Measurements from ENCODE around the gene KLC1. TPM values are rescaled to one million over a fixed set of nuclear protein-coding genes. Genes with fewer than 3 reads are reported as not detected.

KLC1 gene
- total RNA-seq, 1 experiment from 2014 or later = 121 TPM

- Histone ChIP-seq H4K20me1 (ENCODE audit: insufficient read depth) (peaks cover 15% of the 10 kb centered on the region; the same call in 1 of the 2 replicates), H3K9me3 (ENCODE audit: control insufficient read depth in 1 of 2, insufficient read depth in 1 of 2, low read depth in 1 of 2, low read length in 2 of 2) (no peaks in the 10 kb centered on the region), H3K9me2 (ENCODE audit: insufficient read depth) (no peaks in the 10 kb centered on the region), H3K4me3 (replicated peaks in 1 of 2; ENCODE audit: low read depth in 1 of 2, low read length in 2 of 2) (no peak overlapping the region), H2AFZ (ENCODE audit: low read depth, low read length, poor library complexity, severe bottlenecking) (no peak overlapping the region), H3K9ac (ENCODE audit: low read length) (no peak overlapping the region), H3K27me3 (ENCODE audit: insufficient read depth, low read length) (no peaks in the 10 kb centered on the region), H3K79me2 (ENCODE audit: insufficient read depth, low read length) (peaks cover 7% of the 10 kb centered on the region; the same call in 1 of the 2 replicates), H3K36me3 (ENCODE audit: control insufficient read depth in 1 of 2, insufficient read depth in 2 of 2, low read length in 2 of 2) (peaks cover 19 to 30% of the 10 kb centered on the region in 2 experiments; a peak in 3 of 4 replicates), H3K4me2 (ENCODE audit: low read length) (no peak overlapping the region), H3K27ac (ENCODE audit: low read depth, low read length) (no peak overlapping the region), H3K4me1 (ENCODE audit: control insufficient read depth in 1 of 2, insufficient read depth in 2 of 2, low read length in 2 of 2) (no peaks in the 10 kb centered on the region; a peak in 1 of 4 replicates)
- TF ChIP-seq YY1 (IDR thresholded peaks at IDR 0.05; ENCODE audit: extremely low read depth, insufficient replicate concordance, low read depth, low read length) = no peak
- TF ChIP-seq FOSL1 (IDR thresholded peaks at IDR 0.05; ENCODE audit: low read depth) = no peak
- TF ChIP-seq ZFX (IDR thresholded peaks at IDR 0.05) = no peak
- no peak for TF ChIP-seq POLR2A (IDR thresholded peaks at IDR 0.05; ENCODE audit: borderline replicate concordance, extremely low read depth, insufficient read depth, insufficient read length)
- TF ChIP-seq CBX3 (IDR thresholded peaks at IDR 0.05; ENCODE audit: low read depth) = no peak
- no peak for TF ChIP-seq ELF1 (IDR thresholded peaks at IDR 0.05; ENCODE audit: borderline replicate concordance, low read depth)
- no peak for TF ChIP-seq EZH2 (IDR thresholded peaks at IDR 0.05)
- no peak for TF ChIP-seq SP1 (IDR thresholded peaks at IDR 0.05; ENCODE audit: low read depth)
- TF ChIP-seq POLR2AphosphoS5 (IDR thresholded peaks at IDR 0.05; ENCODE audit: low read depth, low read length) = no peak
- no peak for TF ChIP-seq REST (IDR thresholded peaks at IDR 0.05; ENCODE audit: low read depth)
- no peak for TF ChIP-seq SIN3A (IDR thresholded peaks at IDR 0.05; ENCODE audit: low read depth)
- no peak for TF ChIP-seq EGR1 (IDR thresholded peaks at IDR 0.05; ENCODE audit: low read depth)
- TF ChIP-seq ZBTB33 (IDR thresholded peaks at IDR 0.05; ENCODE audit: extremely low read depth, insufficient replicate concordance, low read length) = no peak
- no peak for TF ChIP-seq JUND (IDR thresholded peaks at IDR 0.05)
- TF ChIP-seq MAX (IDR thresholded peaks at IDR 0.05) = no peak
- no peak for TF ChIP-seq CTCF (IDR thresholded peaks at IDR 0.05 in 2 of 3, conservative IDR thresholded peaks at IDR 0.05 in 1 of 3; ENCODE audit: borderline replicate concordance in 1 of 3, insufficient read depth in 1 of 3, low read depth in 2 of 3, low read length in 2 of 3)
- TF ChIP-seq CEBPB (IDR thresholded peaks at IDR 0.05; ENCODE audit: low read depth) = no peak
- ATAC-seq (no peak), DNase-seq (ENCODE audit: low read depth, low spot score) (no peak)
- ChIA-PET POLR2A (no interaction called here), RAD21 (ENCODE audit: low non-redundant PET in 1 of 2, low total read pairs in 2 of 2, uncharacterized antibody in 2 of 2, unreplicated experiment in 2 of 2) (no interaction called here), CTCF (no interaction called here)
- no TSS peak for BruUV-seq (replicated peaks)
- intact Hi-C loops (cut with micrococcal nuclease) = no loop called here
Observed at GRCh38 chr14:103688906-103689902, 60.2 kb downstream of the KLC1 start.

Measured in HCT116 (cell line).